Central memory CD4-positive, alpha-beta T cell (primary cell): ENCODE data around the gene LFNG.
"Not testable (repeated sequence)": the region's sequence is repeated elsewhere in the genome, so short reads cannot be mapped to it uniquely, and the experiment has no call there.

Experiments used
- DNase-seq: peaks from one replicate; pipeline ENCODE4 v3.0.0; 2022

LFNG gene

DNA sequence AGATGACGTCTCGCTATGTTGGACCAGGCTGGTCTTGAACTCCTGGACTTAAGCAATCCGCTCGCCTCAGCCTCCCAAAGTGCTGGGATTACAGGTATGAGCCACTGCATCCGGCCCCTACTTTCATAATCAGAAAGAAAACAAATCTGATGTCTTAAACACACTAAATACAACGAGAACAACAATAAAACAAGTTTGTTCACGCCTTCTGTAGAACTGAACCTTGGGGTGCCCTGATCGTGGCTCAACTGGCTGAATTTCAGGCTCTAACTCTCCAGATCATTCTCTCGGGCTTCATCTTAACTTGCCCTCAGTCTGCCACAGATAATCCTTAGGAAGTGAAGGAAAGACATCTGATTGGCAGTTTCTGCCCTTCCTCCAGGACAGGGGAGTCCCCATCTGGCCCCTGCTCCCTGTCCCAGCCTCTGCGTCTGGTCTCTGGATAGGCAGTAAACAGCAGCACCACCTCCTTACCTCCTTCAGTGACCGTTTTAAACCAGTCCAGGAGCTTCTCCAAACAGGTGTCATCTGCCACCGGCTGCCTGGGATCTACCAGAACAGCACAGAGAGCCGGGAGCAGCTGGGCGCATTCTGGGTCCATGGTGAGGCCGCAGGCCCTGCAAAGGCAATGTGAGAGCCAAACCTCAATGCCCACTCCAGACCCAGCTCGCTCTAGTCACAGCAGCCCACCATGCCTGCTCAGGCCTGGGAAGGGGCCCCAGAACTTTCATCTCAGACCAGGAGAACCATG lies 34.4 kb downstream of the LFNG start:
- no peak for DNase-seq

DNA sequence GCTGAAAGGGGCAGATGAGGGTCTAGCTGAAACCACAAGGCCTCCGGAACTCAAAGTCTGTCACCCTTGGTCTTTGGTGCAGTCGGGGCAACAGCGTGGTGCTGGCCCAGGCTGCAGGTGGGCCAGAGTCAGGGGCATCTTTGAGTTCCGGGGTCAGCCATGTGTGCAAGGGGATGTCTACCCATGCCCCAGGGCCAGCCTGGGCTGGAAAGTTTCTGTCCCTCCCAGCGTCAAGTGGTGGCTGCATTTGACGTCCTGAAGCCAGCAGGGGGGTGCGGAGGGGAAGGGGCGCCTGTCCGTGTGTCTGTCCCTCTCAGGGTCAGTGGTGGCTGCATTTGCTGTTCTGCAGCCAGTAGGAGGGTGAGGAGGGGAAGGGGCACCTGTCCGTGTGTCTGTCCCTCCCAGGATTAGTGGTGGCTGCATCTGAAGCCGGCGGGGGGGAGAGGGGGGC lies 35.1 kb downstream of the LFNG start:
- DNase-seq = no peak

DNA sequence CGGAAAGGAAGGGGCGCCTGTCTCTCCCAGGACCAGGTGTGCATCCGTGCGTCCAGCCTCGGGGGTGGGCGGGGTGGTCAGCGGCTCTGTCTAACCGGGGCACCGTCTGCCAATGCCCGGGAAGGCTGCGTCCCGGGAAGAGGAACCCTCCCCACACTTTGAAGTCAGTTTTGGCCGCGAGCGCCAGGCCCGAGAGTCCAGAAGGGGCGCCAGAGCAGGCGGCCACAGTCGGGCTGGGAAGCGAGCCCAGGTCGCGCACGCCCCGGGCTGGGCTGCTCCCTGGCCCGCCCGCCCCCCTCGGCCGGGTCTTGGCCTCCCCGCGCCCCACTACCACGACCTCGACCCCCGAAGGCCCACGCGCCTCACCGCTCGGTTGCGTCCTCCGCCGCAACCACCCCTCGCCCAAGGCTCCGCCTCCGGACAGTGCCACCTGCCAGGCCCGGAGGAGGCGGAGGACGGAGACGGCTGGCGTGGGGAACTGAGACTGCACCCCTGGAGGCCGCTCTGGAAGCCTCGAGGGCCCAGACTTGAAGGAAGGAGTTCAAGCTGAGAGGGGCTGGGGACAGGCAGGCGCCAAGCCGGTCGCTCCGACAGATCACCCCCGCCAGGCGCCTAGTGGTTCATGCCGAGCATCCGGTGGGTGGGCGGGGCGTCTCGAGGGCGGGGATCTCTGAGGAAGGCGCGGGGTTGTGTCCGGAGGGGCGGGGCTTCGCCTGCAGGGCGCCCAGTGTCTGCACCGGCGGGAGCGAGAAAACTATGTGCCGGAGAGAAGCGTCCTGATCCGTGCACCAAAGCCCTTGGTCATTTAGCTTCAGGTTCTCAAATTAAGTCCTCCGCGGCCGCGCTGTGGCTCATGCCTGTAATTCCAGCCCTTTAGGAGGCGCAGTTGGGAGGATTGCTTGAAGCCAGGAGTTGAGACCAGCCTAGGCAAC lies 35.8 kb downstream of the LFNG start, which contains the start of gene BRAT1:
BRAT1 (minus strand) TSS at position 404 of the 932 bp plus-strand sequence. CDS start 1,093 bp downstream, outside the sequence.
- peak; percentile 89 for DNase-seq

DNA sequence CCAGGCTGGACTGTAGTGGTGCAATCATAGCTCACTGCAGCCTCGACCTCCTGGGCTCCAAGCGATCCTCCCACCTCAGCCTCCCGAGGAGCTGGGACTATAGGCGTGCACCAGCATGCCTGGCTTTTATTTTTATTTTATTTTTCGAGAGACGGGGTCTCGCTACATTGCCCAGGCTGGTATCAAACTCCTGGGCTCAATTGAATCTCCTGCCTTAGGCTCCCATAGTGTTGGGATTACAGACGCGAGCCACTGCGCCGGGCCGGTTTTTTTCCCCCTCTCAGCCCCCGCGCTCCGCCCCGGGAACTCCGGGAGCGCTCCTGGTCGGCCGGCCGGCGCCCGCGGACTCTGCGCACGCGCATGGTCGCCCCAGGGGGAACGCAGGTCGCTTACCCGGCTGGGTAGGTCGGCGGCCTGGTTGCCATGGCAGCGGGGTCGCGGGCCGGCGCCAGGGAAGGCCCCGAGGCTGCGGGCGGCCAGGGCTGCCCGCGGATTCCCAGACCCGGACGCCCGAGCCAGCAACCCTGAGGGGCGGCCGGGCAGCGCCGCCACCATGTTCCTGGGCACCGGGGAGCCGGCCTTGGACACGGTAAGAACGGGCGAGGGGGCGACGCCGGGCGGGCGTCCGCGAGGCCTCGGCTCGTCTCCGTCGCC lies 39.2 kb downstream of the LFNG start, which contains the start of gene IQCE:
IQCE (plus strand) TSS at position 351 of the 654 bp plus-strand sequence; CDS start at position 554, 203 bp downstream.
- DNase-seq = peak; percentile 82

DNA sequence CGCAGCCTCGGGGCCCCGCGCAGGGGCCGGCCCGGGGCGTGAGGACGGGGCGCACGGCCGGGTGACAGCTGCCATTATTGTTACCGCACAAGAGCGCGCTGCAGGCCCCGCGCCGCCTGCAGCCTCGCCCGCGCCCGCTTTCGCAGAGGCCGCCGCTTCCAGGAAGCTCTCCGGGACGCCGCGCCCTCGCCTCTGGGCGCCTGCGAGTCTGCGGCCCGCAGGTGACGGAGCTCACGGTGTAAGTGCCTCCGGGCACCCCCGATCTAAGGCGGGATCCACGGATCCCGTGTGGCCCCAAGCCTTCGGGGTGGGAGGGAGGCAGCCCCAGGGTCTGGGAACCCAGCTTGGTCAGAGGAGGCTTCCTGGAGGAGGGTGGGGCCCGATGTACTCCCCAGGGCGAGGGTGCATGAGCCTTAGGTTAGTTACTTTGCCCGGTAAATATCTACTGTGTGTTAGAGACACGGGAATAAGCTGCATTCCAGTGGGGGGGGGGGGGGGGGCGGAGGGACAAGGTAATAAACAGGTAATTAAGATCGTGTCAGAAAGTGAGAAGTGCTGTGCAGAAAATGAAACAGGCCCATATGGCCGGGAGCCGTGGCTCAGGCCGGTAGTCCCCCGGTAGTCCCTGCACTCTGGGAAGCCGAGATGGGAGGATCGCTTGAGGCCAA lies 39.8 kb downstream of the LFNG start:
- DNase-seq = no peak

DNA sequence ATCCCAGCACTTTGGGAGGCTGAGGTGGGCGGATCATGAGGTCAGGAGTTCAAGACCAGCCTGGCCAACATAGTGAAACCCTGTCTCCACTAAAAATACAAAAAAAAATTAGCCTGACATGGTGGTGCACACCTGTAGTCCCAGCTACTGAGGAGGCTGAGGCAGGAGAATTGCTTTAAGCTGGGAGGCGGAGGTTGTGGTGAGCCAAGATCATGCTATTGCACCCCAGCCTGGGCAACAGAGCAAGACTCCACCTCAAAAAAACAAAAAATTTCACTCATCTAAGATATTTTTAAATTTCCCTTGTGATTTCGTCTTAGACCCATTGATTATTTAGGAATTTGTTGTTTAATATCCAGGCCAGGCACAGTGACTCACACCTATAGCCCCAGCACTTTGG lies 44.4 kb downstream of the LFNG start:
- not testable (repeated sequence) for DNase-seq

DNA sequence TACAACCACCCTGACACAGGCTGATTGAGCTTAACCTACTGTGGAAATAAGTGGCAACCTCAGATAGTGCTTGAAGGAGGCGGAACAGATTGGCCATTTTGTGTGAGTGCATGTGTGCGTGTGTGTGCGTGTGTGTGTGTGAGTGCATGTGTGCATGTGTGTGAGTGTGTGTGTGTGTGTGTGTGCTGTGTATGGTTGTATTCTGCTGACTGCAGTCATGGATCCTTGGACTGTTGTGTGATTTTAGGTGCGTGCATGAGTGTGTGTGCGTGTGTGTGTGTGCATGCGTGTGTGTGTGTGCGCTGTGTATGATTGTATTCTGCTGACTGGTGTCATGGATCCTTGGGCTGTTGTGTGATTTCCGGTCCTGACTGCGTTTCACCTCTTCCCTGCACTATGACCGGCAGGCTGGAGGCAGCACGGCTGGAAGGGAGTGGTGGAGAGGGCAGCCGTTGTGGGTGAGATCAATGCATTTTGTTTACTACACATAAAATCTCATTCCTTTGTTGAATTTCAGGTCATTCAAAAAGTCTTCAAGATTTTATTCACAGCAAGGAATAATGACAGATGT lies 45.5 kb downstream of the LFNG start:
- DNase-seq = no peak

DNA sequence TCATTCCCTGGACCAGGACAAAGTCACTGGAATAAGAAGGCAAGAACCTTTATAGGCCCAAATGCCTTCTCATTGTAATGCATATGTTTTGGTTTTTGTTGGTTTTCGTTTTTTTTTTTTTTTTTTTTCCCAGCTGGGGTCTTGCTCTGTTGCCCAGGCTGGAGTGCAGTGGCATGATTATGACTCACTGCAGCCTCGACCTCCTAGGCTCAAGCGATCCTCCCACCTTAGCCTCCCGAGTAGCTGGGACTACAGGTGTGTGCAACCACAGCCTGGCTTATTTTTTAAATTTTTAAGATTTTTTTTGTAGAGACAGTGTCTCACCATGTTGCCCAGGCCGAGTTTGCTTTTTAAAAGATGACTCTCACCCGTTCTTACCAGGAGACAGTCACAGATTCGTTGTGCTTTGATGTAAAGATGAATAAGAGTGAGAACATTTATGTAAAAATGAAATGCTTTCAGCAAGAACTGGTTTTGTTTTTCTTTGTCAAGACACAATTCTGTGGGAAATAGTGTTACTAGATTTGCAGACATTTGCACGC lies 46.8 kb downstream of the LFNG start:
- no peak for DNase-seq

DNA sequence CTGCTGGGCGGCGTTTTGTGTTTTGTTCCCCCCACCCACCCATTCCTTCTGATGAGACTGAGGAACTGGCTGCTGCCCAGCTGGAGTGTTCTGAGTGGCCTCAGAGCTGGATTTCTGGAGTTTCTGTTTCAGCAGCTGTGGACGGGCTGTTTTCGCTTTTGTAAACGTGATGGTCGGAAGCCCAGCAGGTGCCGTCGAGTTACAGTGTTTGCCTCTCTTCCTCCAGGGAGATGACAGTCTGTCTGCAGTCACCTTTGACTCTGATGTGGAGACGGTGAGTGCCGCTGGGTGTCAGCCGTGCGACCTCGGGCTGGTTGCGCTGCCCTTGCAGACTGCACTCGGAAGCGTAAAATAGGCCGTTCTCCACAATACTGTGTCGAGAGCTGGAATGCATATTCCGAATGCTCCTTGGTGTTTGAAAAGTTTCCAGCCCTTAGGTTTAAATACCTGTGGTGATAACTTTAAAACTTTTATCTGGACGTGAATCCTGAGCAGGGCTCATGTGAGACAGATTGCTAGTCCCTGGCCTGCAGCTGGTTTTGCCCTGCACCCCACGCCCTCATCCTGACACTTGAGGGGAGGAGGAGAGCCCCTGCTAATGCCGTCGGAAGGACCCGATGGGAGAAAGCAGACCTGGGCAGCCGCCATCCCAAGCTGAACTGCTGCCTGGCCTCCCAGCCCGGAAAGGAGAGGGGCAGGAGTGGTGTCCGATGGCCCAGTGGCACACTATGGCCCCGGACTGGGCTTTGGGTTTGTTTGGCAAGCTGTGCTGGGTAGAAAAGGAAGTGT lies 47.5 kb downstream of the LFNG start:
- DNase-seq = peak; percentile 39

DNA sequence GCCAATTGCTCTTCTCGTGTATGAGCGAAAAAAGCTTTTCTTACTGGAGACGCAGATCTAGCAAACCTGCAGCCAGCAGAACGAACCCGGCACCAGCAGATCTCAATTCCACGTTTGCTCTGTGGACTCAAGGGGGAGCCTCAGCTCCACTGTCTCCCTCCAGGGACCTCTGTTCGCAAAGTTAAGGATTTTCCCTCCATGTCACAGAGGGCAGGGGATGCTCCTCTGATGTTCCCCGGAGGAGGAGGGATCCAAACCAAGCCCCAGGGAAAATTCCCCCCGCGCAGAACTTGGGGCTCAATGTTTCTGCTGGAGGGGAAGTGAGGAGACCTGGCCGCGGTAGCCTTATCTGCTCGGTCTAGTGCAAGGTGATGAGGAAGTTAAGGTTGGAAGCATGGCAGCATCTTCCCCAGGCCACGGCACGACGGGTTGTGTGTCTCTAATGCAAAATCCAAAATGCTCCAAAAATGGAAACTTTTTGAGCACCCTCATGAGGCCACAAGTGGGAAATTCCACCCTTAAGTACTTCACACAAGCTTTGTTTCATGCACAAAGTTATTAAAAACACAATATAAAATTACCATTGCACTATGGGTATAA lies 48.2 kb downstream of the LFNG start:
- DNase-seq = no peak

DNA sequence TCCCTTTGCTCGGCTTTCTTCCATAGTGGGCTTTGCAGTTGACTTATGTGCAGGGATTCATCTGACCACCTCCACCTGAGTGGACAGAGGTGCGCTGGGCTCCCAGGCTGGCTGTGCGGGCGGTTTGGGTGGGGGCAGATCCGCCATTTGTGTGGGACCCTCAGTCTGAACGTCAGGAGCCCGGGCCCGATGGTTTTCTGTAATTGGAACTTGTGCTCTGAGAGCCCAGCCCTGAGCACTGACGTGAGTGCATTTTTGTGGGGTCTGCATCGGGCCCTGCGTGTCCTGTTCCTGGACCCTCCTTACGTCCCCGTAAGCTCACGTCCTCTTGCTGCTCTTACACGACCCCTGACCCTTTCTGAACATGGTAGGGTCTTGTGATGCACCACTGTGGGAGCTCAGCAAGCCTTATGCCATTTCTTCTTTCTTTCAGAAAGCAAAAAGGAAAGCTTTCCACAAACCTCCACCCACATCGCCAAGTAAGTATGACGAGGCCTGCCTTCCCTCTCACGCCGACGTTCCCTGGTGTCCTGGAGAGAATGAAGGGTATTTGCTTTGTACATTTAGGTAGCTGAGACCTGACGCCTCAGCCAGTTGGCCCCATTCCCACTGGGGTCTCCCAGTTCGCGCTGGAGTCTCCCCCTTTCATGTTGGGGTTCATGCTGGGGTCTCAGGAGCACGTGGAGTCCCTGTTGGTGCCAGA lies 49.1 kb downstream of the LFNG start:
- no peak for DNase-seq

DNA sequence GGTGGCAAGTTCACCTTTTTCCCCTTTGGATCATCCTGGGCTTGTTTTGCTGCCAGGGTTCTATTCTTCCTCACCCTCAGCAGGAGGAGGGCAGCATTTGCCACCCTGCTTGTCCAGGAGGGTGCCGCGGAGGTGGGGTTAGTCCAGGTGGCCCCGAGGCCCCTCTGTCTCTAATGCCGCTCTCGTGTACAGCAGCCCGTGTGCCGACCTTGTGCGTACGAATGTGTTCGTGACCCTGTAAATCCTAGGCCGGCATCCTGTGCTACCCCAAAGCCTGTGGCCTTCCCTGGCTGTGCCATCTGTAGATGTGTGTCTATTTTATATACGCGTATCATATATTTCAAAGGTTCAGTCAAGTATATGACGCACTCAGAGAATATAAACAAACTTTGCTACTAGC lies 49.8 kb downstream of the LFNG start:
- no peak for DNase-seq

DNA sequence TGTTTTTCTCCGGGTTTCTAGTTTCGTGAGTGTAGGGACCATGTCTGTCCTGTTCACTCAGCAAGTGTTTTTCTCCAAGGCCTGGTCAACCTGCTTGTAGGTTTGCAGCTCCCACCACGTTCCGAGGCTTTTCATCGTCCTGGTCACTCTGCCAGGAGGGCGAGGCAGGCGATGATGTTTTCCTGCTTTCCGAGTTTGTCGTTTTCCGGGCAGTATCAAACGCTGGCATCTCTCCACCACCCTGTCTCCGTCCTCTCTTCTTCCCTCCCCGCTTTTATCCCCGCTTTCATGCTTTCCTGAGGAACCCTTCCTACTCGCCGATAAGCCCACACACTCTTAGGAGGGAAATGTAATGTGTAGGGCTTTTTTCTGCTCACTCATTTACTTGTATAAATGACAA lies 50.4 kb downstream of the LFNG start:
- no peak for DNase-seq

DNA sequence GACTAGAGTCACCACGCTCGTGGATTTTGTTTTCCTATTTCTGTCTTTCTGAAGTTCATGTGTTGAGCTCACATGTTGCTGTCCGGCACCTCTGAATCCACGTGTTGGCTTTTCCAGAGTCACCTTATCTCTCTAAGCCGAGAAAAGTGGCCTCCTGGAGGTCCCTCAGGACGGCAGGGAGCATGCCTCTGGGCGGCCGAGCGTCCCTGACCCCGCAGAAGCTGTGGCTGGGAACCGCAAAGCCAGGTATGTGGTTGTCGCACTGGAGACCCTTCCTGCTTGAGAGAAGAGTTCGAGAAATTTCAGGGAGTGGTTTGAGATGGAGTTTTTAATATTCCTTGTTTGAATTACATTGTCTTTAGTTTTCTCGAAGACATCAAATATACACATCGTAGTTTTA lies 51.8 kb downstream of the LFNG start:
- DNase-seq = no peak

DNA sequence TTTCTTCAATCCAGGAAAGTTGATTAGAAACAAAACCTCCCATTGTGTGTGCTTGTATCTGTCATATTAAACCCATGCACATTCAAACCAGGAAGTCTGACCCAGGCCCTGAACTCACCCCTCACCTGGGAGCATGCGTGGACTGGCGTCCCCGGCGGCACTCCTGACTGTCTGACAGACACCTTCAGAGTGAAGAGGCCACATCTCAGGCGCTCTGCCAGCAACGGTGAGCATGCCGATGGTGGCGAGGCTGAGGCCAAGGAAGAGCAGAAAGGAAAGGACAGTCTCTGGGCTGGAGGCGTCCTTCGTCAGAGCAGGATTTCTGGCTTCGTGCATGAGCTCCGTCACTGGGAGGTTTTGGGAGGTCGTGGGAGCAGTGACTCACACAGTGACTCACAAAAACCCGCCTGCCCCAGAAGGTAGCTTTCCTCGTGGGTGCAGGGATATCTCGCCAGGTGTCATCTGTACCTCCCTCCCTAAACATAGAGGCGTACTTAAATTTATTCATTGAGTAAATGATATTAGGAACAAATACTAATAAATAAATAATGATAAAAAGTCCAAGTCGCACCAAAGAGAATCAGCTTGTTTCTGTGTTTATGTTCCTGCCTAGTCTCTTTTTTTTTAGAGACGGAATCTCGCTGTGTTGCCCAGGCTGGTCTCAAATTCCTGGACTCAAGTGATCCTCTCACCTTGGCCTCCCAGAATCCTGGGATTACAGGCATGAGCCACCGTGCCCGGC lies 52.7 kb downstream of the LFNG start:
- DNase-seq = no peak

DNA sequence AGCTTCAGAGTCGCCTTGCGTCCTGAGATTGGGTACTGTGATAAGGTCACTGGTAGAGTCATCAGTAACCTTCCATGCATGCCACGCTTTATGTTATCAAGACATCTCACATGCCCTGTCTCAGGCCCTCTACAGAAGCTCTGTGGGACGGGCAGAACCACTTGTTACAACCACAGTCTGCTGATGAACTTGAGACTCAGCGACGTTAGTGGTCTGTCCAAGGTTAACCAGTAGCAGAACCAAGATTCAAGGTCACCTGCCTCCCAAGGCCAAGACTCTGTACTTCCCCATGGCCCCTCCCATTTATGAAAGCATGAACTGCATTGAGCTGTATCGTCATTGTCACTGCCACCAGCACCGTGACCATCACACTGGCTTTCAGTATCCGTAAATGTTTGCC lies 54.2 kb downstream of the LFNG start:
- no peak for DNase-seq

DNA sequence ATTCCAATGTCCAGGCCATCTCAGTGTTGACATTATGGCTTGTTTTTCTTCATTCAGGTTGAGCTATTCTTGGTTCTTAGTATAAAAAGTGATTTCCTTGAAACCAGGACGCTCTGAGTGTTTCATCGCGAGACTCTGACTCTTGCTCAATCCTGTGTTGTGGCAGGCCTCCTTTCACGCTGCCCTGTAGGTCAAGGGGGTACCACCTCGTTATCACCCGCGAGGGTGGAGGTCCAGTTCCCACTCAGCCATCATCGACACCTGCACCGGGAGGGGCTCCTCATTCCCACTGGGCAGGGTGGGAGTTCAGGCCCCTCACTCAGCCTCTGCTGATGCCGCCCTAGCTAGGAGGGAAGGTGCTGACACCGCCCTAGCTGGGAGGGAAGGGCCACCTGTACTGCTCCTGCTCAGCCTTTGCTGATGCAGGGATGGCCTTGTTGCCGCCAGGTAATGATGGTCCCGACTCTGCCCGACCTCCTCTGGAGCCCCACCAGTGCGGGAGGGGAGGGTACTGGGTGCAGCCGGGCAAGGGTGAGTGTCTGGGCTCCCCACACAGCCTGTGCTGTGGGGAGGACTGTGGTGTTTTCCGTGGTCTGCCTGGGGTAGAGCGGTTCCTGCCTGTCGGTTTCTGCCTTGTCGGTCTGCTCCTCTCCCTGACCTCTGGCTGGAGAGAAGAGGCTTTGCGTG lies 55.6 kb downstream of the LFNG start:
- no peak for DNase-seq

DNA sequence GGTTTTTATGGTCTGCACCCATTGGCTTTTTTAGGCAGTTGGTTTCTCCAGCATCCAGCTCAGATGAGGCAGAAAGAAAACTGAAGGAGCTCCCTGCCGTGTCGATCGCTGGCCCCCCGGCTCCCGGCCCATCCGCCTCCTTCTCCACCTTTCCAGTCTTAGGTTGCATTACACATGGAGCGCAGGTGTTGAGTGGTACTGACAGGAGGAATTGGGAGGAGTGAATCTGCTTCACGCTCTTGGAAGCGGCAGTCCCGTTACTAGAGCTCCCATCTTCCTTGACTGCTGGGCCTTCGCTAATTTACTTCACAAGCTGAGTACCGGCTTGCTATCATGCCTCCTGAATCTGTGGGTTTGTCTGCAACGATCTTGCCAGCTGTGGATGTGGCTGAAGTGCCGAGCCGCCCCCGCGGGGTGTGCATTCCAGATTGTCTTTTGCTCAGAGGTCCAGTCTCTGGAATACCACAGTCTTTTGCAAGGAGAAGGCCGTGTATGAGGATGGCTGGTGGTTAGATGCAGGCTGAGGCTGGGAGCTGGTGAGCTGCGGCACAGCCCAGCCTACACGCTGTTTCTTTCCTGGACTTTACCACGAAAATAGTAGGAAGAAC lies 56.3 kb downstream of the LFNG start:
- no peak for DNase-seq
